HG02571 (cell line): ENCODE data around the gene TBC1D16.

Experiments
- ATAC-seq: cut with Tn5 transposase; IDR thresholded peaks from one replicate; pipeline ENCODE4 v1.9.1; 2021; ENCODE audit warnings: mild to moderate bottlenecking, moderate library complexity; ENCODE audit not compliant: unreplicated experiment

The TBC1D16 gene

GRCh38 chr17:80025796-80026195, 9.9 kb downstream of the TBC1D16 start:
- no peak for ATAC-seq

GRCh38 chr17:80025140-80025539, 10.5 kb downstream of the TBC1D16 start:
- no peak for ATAC-seq

GRCh38 chr17:80024206-80024972, 11.3 kb downstream of the TBC1D16 start:
- ATAC-seq = no peak

GRCh38 chr17:80023481-80024205, 12.0 kb downstream of the TBC1D16 start:
- no peak for ATAC-seq

GRCh38 chr17:80021600-80021999, 14.1 kb downstream of the TBC1D16 start:
- ATAC-seq = no peak

- no peak for ATAC-seq
Measured at GRCh38 chr17:80018917-80019651, 16.6 kb downstream of the TBC1D16 start.

- ATAC-seq = no peak
Measured at GRCh38 chr17:80017226-80018010, 18.3 kb downstream of the TBC1D16 start.

GRCh38 chr17:80012765-80013741, 22.6 kb downstream of the TBC1D16 start:
- ATAC-seq = no peak

- ATAC-seq = no peak
Measured at GRCh38 chr17:80011989-80012555, 23.6 kb downstream of the TBC1D16 start.

GRCh38 chr17:80010283-80010858, 25.3 kb downstream of the TBC1D16 start:
- ATAC-seq = no peak

GRCh38 chr17:80009391-80010282, 26.0 kb downstream of the TBC1D16 start:
- no peak for ATAC-seq

- no peak for ATAC-seq
Measured at GRCh38 chr17:80008848-80009247, 26.8 kb downstream of the TBC1D16 start.

GRCh38 chr17:80008383-80008840, 27.3 kb downstream of the TBC1D16 start:
- no peak for ATAC-seq

- ATAC-seq = no peak
Measured at GRCh38 chr17:80007939-80008338, 27.7 kb downstream of the TBC1D16 start.

GRCh38 chr17:80006811-80007752, 28.6 kb downstream of the TBC1D16 start:
- no peak for ATAC-seq

- ATAC-seq = no peak
Measured at GRCh38 chr17:80006339-80006720, 29.3 kb downstream of the TBC1D16 start.
